HG02798 (cell line): ENCODE results near the gene MAPK8IP1.
"Not testable (repeated sequence)": the region's sequence is repeated elsewhere in the genome, so short reads cannot be mapped to it uniquely, and the experiment has no call there.

Source experiments
- ATAC-seq: cut with Tn5 transposase; IDR thresholded peaks from one replicate; pipeline ENCODE4 v1.9.1; 2021; ENCODE audit warnings: mild to moderate bottlenecking; ENCODE audit not compliant: unreplicated experiment, poor library complexity

The MAPK8IP1 gene

DNA sequence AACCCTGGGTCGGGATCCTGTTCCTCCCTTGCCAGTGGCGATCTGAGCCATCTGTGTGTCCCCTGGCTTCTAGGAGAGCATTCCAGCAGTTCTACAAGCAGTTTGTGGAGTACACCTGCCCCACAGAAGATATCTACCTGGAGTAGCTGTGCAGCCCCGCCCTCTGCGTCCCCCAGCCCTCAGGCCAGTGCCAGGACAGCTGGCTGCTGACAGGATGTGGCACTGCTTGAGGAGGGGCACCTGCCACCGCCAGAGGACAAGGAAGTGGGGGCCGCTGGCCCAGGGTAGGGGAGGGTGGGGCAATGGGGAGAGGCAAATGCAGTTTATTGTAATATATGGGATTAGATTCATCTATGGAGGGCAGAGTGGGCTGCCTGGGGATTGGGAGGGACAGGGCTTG, 20.1 kb downstream of the MAPK8IP1 start:
- not testable (repeated sequence) for ATAC-seq

DNA sequence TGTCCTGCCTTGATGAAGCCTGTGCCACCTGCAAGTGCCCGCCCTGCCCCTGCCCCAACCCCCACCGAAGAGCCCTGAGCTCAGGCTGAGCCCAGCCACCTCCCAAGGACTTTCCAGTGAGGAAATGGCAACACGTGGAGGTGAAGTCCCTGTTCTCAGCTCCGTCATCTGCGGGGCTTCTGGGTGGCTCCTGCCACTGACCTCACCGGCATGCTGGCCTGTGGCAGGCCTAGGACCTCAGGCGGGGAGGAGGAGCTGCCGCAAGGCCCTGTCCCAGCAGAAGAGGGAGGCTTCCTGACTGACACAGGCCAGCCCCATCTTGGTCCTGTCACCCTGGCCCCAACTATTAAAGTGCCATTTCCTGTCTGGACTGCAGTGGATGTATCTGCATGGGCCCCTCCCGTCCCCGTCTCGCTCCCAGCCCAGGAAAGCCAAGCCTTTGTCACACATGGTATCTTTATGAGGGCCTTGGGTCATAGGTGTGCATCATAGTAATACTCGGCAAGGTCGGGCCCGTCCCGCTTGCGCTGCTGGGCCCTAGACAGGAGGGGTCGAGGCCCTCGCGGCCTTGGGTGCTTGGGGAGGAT, 20.7 kb downstream of the MAPK8IP1 start:
- no peak for ATAC-seq

DNA sequence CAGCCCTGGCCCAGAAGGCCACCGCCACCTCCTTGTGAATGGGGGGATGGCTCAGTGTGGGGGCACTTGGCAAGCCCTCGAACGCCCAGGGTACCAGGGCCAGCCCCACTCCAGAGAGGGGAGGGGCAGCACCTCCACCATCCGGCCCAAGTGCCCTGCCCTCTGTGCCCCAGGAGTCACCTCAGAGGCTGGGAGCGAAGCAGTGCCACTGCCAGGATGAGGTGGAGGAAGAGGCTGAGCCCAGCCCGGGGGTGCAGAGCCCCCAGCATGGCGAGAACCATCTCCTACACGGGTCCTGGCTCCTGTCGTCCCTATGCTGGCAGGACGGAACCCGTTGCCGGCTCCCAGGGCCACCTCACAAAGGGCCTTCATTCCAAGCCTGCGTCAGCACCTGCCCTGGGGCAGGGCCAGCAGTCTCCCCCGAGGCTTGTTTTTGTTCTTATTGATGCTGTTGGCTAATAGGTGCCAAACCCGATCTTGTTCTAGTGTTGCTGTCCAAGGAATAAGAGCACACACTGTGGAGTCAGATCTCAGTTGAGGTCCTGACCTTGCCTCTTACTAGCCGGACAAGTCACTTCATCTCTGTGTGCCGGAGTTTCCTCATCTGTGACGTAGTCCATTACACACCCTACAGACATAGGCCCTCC, 21.6 kb downstream of the MAPK8IP1 start, which contains the start of gene FREY1:
FREY1 (minus strand) TSS at position 307 of the 647 bp plus-strand sequence; CDS start at position 281, 26 bp downstream.
- ATAC-seq = no peak

DNA sequence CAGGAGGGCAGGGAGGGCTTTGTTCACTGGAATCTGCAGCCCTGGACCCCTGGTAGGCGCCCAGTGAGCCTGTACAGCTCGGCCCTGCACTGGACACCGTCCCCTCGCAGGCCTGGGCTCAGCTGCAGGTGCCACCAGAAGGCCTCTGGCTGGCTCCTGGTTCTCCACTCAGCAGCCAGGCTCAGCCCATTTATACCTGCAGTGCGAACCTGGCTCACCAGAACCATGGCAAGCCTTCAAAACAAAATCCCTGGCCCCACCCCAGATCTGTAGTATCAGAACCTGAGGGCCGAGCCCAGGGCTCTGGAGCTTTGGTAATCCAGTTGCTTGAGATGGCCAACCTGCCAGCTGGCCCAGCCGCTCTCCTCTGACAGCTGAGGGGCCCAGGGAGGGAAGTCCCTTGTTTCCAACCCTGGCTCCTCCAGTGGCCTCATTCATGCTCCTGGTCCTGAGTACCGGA, 22.5 kb downstream of the MAPK8IP1 start:
- ATAC-seq = no peak

DNA sequence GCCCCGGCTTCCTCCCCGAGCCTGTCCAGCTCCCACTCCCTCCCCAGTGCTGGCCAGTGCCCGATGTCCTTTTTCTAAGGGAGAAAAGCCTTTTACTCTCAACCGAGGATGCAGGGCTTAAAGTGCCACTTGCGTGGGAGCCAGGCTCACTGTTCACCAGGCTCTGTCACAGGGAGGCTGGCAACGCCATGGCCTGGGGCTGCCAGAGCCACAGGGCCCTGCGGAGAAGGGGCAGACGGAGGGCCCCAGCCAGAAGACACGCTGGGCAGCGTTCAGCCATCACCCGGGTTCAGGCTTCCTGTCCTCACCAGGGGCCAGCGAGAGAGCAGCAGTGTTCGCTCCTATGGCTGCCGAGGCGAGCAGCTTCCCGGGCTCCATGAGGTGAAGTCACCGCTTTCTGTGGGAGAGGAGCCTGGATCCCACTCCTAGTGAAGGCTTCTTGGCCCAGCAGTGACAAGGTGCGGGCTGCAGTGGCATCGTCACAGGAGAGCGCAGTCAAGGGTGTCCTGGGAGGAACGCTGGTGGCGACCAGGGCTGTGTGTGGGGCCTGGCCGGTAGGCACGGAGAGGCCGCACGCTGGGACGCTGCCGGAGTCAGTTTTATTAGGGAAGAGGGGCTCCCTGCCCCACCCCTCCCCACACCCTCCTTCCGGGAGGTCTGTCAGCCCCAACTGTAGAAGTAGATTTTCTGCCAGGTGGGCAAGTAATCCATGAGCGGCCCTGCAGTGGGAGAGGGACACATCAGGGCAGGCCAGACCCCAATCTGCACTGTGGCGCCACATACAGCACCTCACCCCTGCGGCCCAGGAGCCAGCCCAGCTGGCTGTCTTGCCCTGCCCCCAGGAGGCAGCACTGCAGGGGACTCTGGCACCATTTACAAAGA, 24.4 kb downstream of the MAPK8IP1 start:
- ATAC-seq = no peak

DNA sequence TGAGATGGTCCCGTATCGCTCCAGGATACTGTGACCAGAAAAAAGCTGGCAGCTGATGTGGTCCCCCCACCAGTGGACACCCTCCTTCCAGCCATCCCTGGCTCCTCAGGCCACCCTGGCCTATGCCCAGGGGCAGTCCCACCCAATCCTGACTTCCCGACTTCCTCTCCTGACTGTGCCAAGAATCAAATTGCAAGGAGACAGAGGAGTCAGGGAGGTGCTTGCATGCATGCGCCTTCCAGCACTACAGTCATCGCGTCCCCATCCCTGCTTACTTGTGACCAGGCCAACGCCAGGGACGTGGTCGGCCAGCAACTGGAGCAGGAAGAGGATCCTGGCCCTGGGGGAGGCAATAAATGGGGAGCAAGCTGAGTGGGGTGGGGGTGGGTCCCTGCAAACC, 25.2 kb downstream of the MAPK8IP1 start:
- no peak for ATAC-seq

DNA sequence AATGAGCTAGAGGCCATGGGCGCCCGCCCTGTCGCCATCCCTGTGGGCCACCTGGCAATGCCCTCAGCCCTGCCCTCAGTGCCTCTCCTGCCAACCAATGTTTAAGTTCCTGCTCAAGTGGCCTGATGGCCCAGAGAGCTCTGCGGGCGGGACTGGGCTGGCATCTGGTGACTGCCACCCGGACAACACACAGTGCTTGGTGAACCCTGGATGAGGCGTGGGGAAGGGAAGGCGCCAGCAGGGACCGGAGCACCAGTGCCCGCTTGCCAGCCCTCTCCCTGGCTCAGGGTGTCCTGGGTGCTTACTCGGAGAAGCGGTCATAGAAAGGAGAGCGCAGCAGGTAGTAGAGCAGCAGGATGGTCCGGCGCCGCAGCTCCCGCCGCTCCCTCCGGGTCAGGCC, 28.1 kb downstream of the MAPK8IP1 start:
- no peak for ATAC-seq

DNA sequence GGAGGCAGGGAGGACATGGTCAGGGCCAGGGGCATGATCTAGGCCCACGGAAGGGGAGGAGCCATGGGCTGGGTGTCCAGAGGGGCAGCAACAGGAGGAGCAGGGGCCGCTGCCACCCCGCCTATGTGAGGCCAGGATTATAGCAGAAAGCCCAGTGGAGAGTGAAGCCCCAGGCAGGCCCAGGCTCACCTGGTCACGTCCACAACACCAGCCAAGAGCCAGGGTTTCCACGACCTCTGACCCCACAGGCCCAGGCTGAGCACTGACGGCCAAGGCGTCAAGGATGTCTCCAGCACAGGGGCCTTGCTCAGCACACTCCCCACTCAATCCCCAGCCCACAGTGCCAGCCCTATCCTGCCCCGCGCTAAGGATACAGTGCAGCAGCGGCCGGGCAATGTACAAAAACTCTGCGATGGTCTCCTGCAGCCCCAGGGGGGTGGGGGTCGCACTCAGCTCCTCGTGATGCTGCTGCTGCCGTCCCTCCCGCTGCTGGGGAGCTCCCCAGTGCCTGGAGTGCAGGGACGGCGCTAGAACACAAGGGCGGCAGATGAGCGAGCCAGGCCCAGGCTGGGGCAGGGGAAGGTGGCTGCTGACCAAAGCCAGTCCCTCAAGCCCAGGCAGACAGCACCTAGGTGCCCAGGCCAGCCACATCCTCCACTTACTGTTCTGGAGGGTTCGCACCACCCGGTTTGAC, 28.6 kb downstream of the MAPK8IP1 start:
- ATAC-seq = no peak

DNA sequence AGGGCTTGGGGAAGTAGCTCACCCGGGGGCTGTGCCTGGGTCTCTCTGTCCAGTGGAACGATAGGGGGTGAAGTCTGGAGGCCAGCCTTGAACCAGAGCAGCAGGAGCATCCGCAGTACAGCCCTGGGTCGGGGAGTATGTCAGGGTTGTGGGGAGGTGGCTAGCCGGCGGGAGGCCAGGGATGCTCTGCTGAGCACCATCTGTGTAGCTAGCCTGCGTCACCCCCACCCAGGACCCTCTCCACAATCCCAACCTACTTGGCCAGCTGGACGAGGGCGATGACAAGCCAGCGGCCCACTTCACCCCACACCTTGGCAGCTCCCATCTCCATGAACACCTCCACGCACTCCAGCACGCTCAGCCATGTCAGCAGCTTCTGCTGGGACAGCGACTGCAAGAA, 30.0 kb downstream of the MAPK8IP1 start:
- ATAC-seq = no peak

DNA sequence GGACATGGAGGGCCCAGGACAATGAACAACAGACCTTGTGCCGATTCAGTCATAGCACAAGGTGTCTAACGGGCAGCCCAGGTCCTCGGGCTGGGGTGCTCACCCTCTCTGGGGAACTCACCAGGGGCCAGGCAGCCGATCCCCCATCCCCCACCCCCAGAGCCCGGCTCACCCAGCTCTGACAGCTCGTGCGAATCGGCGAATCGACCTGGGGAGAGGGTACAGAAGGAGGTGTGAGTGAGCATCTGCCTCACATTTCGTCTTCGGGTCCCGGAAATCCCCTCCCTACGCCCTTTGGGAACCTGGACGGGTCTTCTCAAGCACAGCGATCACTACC, 31.8 kb downstream of the MAPK8IP1 start:
- peak; percentile 0 for ATAC-seq

DNA sequence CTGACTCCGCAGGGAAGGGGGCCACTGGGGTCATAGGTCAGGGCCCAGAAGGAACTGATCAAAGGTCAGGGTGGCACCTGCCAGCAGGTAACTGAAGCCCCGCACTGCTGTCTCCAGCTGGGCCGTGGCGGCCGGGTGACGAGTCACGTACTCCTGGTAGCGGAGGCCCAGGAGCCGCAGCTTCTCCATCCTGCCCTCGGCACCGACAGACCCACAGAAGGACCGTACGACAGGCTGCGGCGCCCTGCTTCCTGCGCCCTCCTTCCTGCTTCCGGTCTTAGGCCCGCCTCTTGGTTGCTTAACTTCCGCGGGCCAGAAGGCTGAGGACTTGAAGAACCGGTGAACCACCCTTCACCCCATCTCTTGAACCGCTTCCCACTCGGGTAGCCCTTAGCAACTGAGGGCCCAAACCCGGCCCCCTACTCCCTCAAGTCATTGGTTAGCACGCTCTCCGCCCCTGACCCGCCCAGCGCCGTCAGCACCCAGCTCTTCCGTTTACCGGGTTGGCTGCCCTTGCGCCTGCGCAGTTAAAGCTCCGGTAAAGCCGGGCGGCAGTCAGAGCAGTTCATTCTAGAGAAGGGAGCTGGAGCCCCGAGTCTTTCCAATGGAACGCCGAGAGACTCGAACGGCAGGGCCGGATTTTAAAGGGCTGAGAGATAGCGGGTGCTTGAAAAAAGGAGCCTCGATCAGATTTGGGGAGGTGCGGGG, 32.3 kb downstream of the MAPK8IP1 start, which contains the start of gene PEX16:
PEX16 (minus strand) TSS at position 255 of the 708 bp plus-strand sequence; CDS start at position 189, 66 bp downstream.
- peak; percentile 85 for ATAC-seq

DNA sequence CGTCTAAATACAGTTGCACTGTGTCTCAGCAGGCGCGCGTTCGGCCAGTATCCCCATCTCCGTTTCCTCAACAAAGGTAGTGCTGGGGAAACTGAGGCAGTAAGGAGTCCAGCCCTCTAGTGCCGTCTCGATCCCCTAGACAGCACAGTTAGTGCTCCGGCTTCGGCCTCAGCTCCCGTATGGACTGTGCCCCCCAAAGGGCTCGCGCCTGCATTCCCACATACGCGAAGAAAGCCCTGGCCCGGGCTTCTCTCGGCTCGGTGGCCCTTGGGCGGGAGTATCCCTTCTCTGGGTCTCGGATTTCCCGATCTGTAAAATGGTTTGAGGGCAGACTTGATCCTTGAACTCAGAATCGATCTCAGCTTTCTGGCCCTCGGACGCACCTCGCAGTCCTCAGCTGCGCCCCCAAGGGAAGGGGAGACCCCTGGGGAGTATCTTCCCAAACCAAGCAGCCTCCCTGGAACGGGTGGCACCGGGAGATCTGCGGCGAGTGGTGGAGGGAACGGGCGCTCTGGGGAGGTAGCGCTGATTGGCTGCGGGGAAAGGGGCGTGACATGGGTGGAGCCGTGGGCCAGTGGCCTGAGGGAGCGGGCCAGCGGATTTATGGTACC, 33.0 kb downstream of the MAPK8IP1 start:
- ATAC-seq = peak; percentile 53

DNA sequence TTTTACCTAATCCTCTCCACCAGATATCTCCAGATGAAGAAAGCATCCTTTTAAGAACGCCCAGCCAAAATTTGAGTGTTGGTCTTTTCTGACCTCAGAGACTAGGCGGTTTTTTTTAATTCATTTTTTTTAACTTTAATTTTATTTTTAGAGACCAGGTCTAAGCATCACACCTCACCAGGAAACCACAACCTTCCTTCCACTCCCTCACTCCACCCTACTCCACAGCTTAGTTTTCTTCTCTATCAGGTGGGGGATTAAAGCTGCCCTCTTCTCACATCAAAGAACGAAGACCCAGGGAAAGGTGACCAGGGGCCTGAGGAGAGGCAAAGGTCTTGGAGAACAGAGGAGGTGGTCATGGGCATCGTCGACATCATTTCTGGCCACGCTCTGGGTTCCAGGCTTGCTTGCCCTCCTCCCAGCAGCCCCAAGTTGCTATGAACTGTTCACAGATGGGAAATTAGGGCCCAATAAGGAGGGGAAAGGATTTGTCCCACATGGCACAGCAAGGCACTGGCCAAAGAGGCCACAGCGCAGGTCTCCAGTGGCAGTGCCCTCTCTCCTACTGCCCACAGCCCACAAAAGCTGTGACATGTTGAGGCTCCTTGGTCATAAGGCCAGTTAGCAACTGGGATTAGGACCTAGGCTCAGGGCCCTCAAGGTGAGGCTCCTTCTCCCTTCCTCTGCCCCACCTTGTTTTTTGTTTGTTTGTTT, 33.7 kb downstream of the MAPK8IP1 start:
- no peak for ATAC-seq

DNA sequence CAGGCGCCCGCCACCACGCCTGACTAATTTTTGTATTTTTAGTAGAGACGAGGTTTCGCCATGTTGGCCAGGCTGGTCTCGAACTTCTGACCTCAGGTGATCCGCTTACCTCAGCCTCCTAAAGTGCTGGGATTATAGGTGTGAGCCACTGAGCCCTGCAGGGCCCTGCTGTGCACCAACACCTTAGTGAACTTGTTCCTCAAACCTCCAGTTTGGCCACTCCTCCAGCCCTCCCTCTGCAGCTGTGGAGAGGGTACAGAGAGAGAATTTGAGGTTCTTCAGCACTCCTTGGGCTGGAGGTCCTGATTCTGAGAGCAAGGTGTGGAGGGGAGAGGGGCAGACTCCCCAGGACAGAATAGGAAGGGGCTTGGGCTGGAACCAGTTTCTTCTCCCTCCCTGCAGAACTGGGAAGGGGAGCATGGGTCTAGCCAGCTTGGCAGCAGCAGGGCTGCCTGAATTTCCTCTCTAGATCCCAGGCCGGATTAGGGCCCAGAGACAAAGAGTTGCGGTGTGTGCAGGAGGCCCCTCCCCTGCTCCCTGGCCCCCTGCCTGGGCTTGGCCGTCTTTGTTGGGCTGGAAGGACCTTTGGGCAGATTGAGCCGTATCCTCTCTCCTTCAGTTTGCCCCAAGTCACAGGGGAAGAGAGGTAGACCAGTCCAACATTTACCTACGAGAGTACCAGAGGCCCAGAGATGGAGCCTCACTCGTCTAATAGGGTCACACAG, 34.5 kb downstream of the MAPK8IP1 start:
- ATAC-seq = no peak

DNA sequence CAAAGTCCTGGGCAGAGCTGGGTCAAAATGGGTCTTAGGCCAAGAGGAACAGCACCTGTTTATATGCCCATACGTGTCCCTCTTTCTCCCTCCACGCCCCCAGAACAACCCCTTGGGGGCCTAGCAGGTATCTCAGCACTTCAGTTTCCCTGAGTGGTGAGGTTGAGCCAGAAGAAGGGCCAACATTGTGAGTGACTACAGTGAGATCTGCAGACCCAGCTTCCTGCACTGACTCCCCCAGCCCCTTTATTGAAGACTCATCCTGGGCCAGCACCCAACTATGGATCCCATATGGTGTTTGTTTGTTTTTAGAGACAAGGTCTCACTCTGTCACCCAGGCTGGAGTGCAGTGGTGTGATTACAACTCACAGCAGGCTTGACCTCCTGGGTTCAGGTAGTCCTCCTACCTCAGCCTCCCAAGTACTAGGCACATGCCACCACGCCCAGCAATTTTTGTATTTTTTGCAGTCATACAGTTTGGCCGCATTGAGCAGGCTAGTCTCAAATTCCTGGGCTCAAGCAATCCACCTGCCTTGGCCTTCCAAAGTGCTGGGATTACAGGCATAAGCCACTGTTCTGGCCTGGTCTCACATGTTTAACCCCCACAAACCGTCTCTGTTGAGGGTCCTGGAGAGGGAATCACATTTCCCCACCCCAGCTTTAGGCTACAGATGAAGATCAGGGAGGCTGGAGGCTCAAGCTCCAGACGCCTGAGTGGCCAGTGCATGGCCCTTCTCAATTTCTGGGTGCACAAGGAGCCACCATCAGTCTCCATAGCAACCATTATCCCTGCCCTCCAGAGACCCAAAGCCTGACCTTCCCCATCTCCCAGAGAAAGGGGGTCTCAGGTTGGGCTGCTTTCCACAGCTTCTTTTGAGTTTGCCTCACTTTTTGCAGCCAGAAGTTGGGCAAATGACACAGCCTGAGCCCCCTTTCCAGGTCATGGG, 35.4 kb downstream of the MAPK8IP1 start:
- ATAC-seq = no peak

DNA sequence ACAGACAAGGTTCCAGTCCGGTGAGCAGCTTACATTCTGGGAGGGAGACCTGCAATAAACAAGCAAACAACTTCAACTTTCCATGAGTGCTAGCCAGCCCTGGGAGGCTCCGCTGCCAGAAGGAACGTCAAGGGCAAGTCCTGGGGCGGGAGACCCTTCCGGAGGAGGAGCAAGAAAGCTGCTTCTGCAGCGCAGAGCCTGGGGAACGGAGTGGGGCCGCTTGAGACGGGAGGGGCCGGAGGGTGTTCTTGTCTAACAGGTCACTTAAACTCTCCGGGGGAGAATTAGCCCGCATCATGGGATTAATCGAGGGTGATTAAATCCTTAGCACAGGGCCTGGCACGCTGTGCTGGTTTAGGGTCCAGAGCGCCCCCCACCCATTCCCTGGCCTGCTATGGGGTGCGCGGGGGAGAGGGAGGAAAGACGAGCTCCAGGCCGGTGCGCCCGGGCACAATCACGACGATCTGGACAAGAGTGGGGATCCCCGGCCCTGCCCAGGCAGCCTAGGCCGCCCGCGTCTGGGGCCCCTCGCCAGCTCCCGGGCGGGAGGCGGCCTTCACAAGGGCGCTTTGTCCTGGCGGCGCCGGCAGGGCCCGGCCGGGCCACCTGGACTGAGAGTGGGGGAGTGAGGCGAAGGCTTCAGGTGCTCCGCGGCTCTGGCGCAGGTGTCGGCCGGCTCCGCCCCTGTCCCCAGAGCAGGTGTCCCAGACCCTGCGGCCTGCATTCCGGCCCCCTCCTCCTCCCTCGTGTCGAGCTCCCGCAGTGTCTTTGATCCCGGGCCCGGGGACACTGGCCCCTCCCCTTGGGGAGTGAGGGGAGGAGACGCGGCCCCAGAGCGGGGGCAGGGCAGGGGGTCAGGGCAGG, 36.3 kb downstream of the MAPK8IP1 start:
- no peak for ATAC-seq
